ENCODE measurements around the gene TRAPPC11. TPM values are rescaled to one million over a fixed set of nuclear protein-coding genes. Genes with fewer than 3 reads are reported as not detected.

The TRAPPC11 gene
- total RNA-seq, 2 experiments from 2014 or later: 27.8 to 35.7 TPM

DNA sequence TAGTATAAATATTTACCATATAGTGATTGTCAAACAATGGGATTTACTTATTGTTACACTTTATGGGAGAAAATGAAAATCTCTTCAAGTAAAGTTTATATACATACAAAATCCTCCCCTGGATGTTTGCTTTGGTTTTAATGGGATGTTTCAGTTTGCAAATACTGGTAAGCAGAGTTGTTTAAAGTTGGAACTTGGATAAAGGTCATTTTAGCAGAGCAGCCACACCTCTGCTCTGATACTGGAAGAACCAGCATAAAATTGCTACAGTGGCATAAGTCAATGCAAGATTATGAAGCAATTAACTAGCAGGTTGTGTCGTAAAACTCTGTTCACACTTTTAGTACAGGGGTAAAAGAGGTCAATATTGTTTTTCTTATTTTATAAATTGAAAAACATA, 101.2 kb downstream of the TRAPPC11 start:
- intact Hi-C loops (cut with micrococcal nuclease; ENCODE audit: unreplicated experiment): no loop called here
- CTCF ChIA-PET (ENCODE audit: unreplicated experiment): no interaction called here
- H2AFZ ChIP-seq (ENCODE audit: low read length): no peak overlapping the region

More for the DNA sequence above, 101.2 kb downstream of the TRAPPC11 start:
- no peaks in the 10 kb centered on the region for H3K4me1 ChIP-seq (ENCODE audit: insufficient read depth, low read length, poor library complexity, severe bottlenecking)
- no peaks in the 10 kb centered on the region for H3K36me3 ChIP-seq (ENCODE audit: insufficient read depth, low read length)
- no peak for DNase-seq (ENCODE audit: low spot score)
- H3K27ac ChIP-seq (ENCODE audit: low read depth, low read length, poor library complexity, severe bottlenecking): no peak overlapping the region
- no peaks in the 10 kb centered on the region for H3K9me2 ChIP-seq (ENCODE audit: insufficient read depth, low read length)
- no peaks in the 10 kb centered on the region for H4K20me1 ChIP-seq (ENCODE audit: insufficient read depth, low read length)
- TF ChIP-seq EZH2phosphoT487 (IDR thresholded peaks at IDR 0.05; ENCODE audit: borderline replicate concordance, low read depth, low read length) (no peak), CTCF (conservative IDR thresholded peaks at IDR 0.05; ENCODE audit: low read length) (no peak)
- H3K9me3 ChIP-seq (ENCODE audit: low read length): no peaks in the 10 kb centered on the region
- no TSS peak for BruUV-seq (replicated peaks)
- H3K4me3 ChIP-seq (ENCODE audit: low read depth, low read length, poor library complexity, severe bottlenecking): no peak overlapping the region
- no peak overlapping the region for H3K4me2 ChIP-seq (ENCODE audit: low read length)
- H3K79me2 ChIP-seq (ENCODE audit: insufficient read depth, low read depth, low read length): no peaks in the 10 kb centered on the region
- POLR2A ChIA-PET: interaction anchor here (0.6 kb wide), 1 partner anchor 333 kb away, joined by 6 read pairs; no protein-coding TSS in a partner anchor

Small RNAs within 50 kb of the gene (small RNA-seq; reads per million reads assigned to genes)
- gene RNU6-1053P (not detected), gene RNU6-335P (not detected), gene RNU6-479P (not detected)

Other genes with a start within 250 kb of the TRAPPC11 start
- gene CDKN2AIP, start 214.7 kb upstream of the TRAPPC11 start, total RNA-seq (2014; rRNA removed; shearing (Covaris generic)): 32.3 and 36.3 TPM in 2 replicates
- gene CDKN2AIP, start 214.7 kb upstream of the TRAPPC11 start, total RNA-seq (2022): 31.2 and 33.9 TPM in 2 replicates
- 23.3 and 27.0 TPM in 2 replicates for gene ING2, start 154.2 kb upstream of the TRAPPC11 start, total RNA-seq (2014; rRNA removed; shearing (Covaris generic))
- gene ING2, start 154.2 kb upstream of the TRAPPC11 start, total RNA-seq (2022): 25.9 and 26.0 TPM in 2 replicates
- 14.4 and 20.4 TPM in 2 replicates for gene RWDD4, start 108 bp upstream of the TRAPPC11 start, total RNA-seq (2014; rRNA removed; shearing (Covaris generic))
- 26.4 and 27.6 TPM in 2 replicates for gene RWDD4, start 108 bp upstream of the TRAPPC11 start, total RNA-seq (2022)
- gene STOX2, start 246.0 kb downstream of the TRAPPC11 start, total RNA-seq (2014; rRNA removed; shearing (Covaris generic)): not detected in 2 replicates
- 0.38 and 0.53 TPM in 2 replicates for gene STOX2, start 246.0 kb downstream of the TRAPPC11 start, total RNA-seq (2022)